IPS-NIHi7 (cell line): ENCODE data around the gene SCT.

Source experiments
- DNase-seq: peaks from one replicate; pipeline ENCODE4 v3.0.0; 2012; ENCODE audit warnings: mixed read lengths; ENCODE audit errors: extremely low spot score

Gene SCT

GRCh38 chr11:643849-644738 lies 17.1 kb upstream of the SCT start:
- DNase-seq, result peak; percentile 6

DNA sequence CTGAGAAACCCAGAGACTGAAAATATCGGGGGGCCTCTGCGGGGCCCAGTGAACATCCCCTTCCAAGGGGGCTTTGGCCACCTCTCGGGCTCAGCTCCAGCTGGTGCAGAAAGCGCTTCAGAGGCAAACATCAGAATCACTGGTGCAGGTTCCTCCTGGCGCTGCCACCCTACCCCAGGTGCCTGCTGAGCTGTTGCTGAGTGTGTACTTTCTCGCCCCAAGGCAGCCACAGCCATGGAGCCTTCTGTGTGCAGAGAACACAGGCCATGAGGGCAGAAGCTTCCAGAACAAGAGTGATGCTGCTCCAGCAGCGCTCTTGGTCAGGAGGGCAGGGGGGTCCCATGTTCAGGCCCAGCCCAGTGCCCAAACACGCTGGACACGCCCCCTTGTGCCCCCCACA lies 16.4 kb upstream of the SCT start:
- no peak for DNase-seq

- DNase-seq, result no peak
These were observed 14.9 kb upstream of the SCT start for GRCh38 chr11:641806-642370.

GRCh38 chr11:640021-640706 lies 13.2 kb upstream of the SCT start:
- no peak for DNase-seq

GRCh38 chr11:639332-639955 lies 12.5 kb upstream of the SCT start:
- DNase-seq, result no peak

DNA sequence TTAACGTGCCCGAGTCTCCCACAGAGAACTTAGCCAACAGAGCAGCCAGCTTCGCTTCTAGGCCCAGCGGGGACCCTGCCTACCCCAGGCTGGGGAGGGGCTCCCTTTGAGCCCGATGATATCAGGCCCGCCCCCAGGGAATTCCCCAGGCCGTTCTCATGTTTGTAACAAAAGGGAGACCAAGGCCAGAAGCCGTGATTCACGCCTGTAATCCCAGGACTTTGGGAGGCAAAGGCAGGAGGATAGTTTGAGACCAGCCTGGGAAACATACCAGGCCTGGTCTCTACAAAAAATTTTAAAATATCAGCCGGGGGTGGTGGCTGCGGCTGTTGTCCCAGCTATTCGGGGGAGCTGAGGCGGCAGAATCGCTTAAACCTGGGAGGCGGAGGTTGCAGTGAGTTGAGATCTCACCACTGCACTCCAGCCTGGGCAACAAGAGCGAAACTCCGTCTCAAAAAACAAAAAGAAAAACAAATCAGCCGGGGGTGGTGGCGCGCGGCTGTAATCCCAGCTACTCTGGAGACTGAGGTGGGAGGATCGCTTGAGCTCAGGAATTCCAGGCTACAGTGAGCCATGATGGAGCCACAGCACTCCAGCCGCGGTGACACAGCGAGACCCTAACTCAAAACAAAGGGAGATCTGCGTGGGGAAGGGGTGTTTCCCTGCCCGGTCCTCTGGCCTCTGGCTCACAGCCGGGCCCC lies 11.8 kb upstream of the SCT start:
- peak; percentile 76 for DNase-seq

- no peak for DNase-seq
These were observed 10.9 kb upstream of the SCT start for GRCh38 chr11:637593-638521.

DNA sequence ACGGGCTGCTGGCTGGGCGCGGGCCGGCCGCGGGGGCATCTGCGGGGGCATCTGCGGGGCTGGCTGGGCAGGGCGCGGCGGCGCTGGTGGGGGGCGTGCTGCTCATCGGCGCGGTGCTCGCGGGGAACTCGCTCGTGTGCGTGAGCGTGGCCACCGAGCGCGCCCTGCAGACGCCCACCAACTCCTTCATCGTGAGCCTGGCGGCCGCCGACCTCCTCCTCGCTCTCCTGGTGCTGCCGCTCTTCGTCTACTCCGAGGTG lies 10.3 kb upstream of the SCT start:
- DNase-seq, result no peak

GRCh38 chr11:636511-637332 lies 9.7 kb upstream of the SCT start, which contains the start of gene DRD4:
TSS of gene DRD4 (plus strand) at chr11:637269. CDS start at chr11:637305, 36 bp downstream.
- peak; percentile 70 for DNase-seq

GRCh38 chr11:635945-636510 lies 9.0 kb upstream of the SCT start:
- no peak for DNase-seq

GRCh38 chr11:630871-631270 lies 3.9 kb upstream of the SCT start:
- DNase-seq, result no peak

DNA sequence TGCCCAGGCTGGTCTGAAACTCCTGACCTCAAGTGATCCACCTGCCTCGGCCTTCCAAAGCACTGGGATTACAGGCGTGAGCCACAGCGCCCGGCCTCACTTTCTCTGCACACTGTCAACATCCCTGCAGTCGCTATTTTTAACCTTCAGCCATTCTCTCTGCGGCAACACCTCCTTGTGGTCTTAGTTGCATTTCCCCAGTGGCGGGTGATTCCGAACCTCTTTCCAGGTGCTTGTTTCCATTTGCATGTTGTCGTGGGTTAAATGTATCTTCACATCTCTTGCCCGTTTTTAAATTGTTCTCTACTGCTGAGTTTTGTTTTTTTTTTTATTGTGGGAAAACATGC lies 2.2 kb upstream of the SCT start:
- DNase-seq, result no peak

DNA sequence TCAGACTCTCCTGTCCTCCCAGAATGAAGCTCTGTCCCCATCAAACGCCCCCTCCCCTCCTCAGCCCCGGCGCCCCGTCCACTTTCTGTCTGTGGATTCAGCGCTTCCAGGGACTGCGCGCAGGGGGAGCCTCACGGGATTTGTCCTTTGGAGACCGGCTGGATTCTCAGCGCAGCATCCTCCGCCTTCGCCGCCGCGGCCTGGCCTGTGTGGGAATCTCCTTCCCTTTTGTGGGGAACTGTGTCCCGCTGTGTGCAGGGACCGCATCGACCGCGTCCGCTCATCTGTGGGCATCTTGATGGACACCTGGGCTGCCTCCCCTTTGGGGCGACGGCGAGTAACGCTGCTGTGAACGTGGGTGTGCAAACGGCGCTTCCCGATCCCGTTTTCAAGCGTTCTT lies 1.1 kb upstream of the SCT start:
- DNase-seq, result no peak

GRCh38 chr11:627308-627576 lies 261 bp upstream of the SCT start:
- no peak for DNase-seq

GRCh38 chr11:625636-626268 lies 1.2 kb downstream of the SCT start:
- no peak for DNase-seq

- DNase-seq, result no peak
These were observed 2.0 kb downstream of the SCT start, which contains the start of gene CDHR5 for GRCh38 chr11:624705-625635. TSS of gene CDHR5 (minus strand) at chr11:624955. CDS start at chr11:624902, 53 bp downstream.

- no peak for DNase-seq
These were observed 2.8 kb downstream of the SCT start for GRCh38 chr11:623999-624704.
